Stimulated activated CD4-positive, alpha-beta T cell treated with anti-CD3 and anti-CD28 coated beads, Interleukin-4, amount 100 ng/mL, for 24 hours (primary cell): ENCODE data around the gene APOBEC4.
"Not testable (repeated sequence)": the region's sequence is repeated elsewhere in the genome, so short reads cannot be mapped to it uniquely, and the experiment has no call there.

Experiments
- DNase-seq: peaks from one replicate; pipeline ENCODE4 v3.0.0-alpha.2; 2020

APOBEC4 gene

DNA sequence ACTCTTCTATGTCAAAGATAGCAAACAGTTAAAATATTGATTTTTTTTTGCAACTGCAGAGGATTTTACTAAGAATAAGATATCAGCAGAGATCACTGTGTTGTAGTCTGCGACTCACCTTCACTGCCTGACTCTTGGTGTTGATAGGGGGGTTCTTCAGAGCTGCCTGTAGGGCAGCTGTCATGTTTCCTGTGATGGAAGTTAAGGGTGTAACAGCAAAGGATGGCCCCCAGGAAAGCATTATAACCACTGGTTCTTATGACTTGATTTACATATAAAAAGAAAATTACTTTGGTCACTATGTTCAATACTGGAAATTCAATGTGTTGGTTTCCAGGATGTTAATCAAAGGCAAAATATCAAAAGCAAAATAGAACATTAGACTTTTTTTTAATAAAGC lies 20.2 kb downstream of the APOBEC4 start:
- no peak for DNase-seq

DNA sequence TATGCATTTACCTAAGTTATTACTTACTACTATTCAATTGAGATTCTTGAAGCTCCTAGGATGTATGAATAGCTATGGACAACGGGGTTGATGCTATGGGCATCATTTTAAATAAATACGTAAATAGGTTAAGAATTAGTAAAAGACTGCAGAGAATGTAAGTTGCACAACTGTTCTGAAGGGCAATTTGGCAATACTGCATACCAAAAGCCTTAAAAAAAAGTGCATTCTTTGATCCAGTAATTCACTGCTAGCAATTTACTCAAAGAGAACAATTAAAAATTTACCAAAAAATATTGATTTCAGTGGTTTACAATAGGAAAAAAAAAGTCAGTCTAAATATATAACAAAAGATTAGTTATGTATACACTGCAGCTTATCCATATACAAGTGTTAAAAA lies 21.0 kb downstream of the APOBEC4 start:
- DNase-seq, result no peak

DNA sequence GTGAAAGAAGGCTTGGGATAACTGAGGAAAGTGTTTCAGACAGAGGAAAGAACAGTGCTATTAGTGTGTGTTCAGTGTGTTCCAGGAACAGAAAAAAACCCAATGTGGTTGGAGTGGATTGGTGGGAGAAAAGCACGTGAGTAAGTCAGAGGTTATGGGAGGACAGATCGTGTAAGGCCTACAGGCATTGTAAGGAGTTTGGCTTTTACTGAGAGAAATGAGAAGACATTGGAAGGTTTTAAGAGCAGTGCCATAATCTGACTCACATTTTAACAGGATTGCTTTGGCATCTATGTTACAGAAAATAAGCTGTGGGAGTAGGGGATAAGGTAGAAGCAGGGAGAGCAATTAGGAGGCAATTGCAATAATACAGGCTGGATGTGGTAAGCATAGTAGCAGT lies 22.4 kb downstream of the APOBEC4 start:
- no peak for DNase-seq

- DNase-seq, result no peak
Observed at GRCh38 chr1:183628537-183628936, 24.6 kb downstream of the APOBEC4 start.

- not testable (repeated sequence) for DNase-seq
Observed at GRCh38 chr1:183626236-183626635, 26.9 kb downstream of the APOBEC4 start.

DNA sequence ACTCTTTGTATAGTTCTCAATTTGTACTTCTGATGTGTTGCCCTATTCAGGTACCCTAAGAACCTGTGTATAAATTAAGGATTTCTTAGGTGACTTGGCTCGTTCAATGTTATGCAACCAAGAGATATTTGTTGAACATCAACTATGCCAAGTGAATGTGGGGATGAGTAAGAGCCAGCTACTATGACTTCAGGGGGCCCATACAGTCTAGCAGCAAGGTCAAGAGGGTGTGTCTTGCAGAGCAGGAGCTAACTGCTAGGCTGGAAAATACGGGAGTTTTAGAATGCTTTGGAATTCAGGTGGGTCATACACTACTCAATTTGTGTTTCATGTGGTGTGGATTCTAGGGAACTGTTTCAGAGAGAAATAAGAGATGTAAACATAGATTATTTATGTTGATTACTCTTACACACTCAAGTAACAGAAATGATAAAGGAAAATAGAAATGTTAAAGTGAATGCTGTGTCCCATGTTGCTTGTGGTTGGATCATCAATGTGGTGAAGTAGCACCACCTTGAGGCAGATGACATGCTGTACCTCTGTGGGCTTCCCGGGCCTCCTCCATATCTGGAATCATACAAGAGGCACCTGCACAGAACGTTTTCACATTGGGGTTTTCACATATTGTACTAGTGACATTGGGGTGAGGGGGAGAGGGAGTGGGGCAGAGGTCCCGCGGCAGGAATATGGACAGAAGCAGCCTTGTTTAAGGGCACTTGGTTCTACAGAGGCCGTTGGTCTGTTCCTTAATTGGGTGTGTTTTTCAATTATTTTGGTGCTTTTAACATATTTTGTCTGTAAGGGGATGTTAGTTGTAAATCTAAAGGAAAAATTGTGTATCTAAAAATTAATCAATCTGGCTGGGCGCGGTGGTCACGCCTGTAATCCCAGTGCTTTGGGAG lies 30.0 kb downstream of the APOBEC4 start:
- DNase-seq, result peak; percentile 45

DNA sequence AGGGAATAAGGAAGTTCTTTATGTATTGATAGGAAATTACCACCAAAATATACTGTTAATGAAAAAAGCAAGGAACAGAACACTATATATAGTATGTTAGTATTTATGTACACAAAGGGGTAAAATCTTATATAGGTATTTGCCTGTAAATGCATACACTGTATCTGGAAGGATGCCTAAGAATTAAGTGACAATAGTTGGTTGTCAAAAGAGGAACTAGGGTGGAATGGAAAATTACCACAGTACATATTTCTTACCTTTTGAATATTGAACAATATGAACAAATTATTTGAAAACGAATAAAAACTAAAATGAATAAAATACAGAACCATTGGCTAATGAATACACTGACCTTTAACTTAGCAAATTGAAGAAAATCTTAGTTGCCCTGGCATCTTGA lies 31.1 kb downstream of the APOBEC4 start:
- DNase-seq, result no peak

GRCh38 chr1:183620311-183620710 lies 32.8 kb downstream of the APOBEC4 start:
- DNase-seq, result no peak

DNA sequence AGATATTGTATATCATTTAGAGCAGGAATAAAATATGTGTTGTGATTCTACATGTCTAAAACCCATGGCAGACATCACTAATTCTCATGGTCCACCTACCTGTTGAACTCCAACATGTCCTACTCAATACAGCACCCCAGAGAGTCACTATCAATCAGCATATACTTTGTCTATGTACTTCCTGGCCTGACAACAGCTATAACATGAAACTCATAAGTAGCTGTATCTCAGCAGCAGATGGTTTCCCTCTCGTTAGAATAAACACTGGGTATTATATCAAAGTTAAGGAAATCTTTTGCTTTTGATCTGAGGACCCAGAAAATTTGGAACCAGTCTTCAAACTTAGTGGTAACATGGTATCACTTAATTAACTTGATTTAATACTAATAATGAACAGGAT lies 33.3 kb downstream of the APOBEC4 start:
- no peak for DNase-seq

DNA sequence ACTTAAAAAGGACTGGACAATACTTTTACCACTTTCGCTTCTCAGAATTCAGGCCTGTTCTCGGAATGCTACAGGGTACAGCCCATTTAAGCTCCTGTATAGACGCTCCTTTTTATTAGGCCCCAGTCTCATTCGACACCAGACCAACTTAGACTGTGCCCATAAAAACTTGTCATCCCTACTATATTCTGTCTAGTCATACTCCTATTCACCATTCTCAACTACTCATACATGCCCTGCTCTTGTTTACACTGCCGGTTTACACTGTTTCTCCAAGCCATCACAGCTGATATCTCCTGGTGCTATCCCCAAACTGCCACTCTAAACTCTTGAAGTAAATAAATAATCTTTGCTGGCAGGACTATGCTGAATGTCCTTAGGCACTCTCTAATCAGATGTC lies 34.9 kb downstream of the APOBEC4 start:
- DNase-seq, result not testable (repeated sequence)

DNA sequence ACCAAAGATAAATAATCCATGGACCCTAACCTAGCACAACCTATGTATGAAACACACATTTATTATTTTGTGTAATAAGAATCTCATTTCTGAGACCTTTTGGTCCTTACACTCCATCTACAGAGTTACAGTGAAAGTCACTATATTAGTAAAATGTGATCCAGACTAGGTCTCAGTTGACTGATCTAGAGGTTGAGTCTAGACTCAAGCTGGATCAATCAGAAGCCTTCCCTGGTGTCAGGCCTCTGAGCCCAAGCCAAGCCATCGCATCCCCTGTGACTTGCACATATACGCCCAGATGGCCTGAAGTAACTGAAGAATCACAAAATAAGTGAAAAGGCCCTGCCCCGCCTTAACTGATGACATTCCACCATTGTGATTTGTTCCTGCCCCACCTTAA lies 40.1 kb downstream of the APOBEC4 start:
- not testable (repeated sequence) for DNase-seq

GRCh38 chr1:183612407-183612806 lies 40.7 kb downstream of the APOBEC4 start:
- DNase-seq, result no peak

DNA sequence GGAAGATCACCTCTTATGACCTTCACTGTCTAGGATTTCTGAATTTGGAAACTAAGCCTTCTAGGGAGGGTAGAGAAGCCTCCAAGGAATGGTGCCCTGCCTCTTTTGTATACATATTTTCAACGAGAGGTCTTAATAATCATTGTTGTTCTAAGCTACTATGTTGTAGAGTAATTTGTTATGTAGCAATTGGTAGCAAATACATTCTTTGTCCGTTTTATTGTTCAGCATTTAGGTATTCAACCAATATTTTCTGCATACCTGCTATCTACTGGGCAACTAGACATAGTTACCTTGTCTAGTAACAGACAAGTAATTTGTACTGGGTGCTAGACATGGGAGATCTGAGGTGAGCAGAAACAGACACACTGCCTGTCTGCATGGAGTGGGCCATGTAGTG lies 42.1 kb downstream of the APOBEC4 start:
- no peak for DNase-seq

DNA sequence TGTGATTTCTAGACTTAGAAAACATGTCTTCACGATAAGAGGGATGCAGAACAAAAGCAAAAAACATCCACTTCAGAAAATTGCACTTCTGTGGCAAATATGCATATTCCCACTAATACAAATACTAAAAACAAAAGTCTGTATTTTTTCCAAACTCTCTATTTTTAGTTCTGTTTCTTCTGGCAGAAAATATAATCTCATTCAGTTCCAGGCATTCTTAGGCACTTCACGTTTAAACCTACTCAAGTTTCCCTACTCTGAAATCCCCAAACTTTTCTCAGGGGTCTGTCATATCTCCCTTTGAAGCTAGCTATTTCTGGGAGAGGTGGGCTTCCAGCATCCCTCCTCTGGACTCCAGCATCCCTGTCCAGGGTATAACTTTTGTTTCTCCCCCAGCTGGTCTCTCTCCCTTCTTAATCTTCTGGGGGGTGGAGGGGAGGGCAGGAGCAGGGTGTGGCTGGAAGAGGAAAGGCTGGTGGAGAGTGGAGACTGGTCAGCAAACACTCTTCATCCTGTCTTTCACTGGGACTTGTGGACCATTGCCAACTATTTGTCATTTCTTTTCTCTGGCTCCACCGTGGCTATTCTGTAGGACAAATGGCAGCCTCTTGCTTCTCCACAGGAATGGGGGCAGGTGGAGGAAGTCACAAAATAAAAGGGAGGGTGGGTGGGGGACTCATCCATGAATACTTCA lies 43.2 kb downstream of the APOBEC4 start:
- no peak for DNase-seq

- DNase-seq, result no peak
Observed at GRCh38 chr1:183609313-183609712, 43.8 kb downstream of the APOBEC4 start.

GRCh38 chr1:183607322-183607980 lies 45.7 kb downstream of the APOBEC4 start:
- DNase-seq, result no peak

GRCh38 chr1:183605904-183606303 lies 47.2 kb downstream of the APOBEC4 start:
- DNase-seq, result no peak

GRCh38 chr1:183604815-183605214 lies 48.3 kb downstream of the APOBEC4 start:
- DNase-seq, result no peak

DNA sequence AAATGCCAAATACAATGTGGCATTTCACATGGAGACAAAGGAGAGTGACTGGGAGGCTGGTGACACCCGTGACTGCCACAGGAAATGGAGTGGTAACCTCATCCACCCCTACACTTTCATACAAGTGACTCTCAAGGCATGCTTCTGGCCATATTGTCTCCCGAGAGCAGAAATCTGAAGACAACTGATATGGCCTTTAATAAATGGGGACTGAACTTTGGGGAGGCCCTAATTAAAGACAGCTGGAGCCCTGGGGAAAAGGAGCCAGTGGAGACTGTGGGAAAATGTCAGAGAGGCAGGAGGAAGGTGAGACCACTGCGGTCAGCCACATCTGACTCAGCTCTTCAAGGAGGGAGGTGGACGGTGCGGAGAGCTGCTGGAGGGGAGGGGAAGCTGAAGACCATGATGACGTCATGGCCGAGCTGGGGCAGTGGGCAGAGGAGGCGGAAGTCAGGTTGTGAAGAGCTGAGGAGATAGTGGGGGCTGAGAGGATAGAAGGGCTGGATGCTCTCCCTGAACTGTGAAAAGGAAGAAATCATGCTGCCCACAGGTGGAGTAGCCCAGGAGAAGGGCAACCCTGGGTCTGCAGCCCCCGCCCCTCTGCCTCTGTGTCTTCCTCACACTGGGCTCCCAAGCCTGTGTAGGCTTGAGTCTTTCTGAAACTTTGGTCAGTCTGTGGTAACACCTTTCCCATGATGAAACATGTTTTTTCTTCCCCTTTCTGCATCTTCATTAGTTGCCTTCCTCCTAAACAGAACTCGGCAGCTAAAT lies 48.9 kb downstream of the APOBEC4 start:
- no peak for DNase-seq

- no peak for DNase-seq
Observed at GRCh38 chr1:183602510-183602909, 50.6 kb downstream of the APOBEC4 start.

- DNase-seq, result no peak
Observed at GRCh38 chr1:183600634-183601033, 52.5 kb downstream of the APOBEC4 start.

DNA sequence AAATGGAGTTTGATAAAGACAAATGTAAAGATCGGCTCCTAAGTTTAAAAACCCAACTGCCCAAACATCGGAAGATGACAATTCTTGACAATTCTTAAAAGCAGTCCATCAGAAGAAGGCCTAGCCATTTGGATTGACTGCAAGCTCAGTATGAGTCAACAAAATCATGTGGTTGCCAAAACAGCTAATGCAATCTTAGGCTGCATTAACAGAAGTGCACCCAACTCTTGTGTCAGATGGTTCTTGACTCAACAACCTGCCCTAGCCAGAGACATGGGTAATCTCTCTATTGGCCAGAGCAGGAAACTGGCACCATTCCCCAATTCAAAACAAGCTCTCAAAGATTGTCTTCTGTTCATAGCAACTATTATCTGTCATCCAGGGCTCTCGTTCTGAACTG lies 53.0 kb downstream of the APOBEC4 start:
- DNase-seq, result no peak

DNA sequence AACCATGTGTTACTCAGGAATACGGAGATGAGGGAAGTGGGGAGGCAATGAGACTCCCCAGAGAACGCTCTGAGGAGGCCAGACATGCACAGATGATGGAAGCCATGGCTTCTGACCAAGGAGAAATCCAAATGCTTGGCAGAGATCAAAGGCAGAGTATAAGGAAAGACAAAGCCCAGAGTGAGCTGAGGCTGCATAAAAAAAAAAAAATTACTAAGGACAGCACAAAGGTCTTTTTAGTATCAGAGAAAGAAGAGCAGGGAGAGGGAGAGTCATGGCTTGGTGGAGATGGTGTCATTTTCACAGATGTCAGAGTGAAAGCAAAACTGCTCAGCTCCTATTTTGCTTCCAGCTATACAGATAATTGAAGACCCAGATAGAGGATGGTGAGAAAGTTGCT lies 54.7 kb downstream of the APOBEC4 start:
- no peak for DNase-seq
